ENCODE results near the gene WDFY2. TPM values are rescaled to one million over a fixed set of nuclear protein-coding genes. Genes with fewer than 3 reads are reported as not detected.

The WDFY2 gene
- total and polyA plus RNA-seq, 2 of the 13 experiments (the other 11 are each of a cell fraction or from before 2014, with no cell fraction given), result 22.6 to 27.0 TPM

DNA sequence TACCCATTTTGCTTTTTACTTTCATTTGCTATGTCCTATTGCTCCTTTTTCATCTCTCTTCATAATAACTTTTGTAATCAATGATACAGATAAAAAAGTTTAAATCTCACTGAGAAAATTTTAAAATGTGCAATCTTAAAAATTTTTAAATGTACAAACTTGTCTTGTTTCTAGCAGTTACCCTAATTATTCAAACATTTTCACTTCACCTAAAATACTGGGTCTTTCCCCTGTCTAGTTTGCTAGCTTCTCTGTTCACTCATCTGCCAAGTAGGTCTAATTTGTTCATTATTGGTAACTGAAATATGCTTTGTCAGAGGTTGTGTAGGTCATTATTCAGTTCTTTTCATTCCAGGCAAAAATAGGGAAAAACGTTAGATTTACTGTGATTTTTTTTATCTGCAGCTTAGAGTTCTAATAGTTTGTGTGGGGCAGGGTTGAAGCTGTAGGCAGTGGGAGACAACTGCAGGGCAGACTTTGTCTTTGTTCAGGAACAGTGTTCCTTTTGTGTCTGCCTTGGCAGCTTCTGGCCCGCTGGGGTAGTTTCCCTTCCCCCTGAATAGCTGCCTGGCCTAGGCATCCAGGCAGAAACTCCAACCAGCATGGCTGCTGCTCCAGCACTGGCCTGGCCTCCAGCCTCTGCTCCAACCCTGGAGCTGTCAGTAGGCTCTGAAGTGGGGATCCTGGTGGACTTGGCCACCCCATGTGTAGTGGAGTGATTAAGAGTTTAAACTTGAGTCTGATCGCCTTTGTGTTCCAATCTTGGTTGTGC is 48.5 kb downstream of the WDFY2 start (continued):
- TF ChIP-seq ZFP41 (CRISPR knock-in tag; IDR thresholded peaks at IDR 0.05; ENCODE audit: borderline replicate concordance) (no peak), ZNF776 (CRISPR knock-in tag; IDR thresholded peaks at IDR 0.05) (no peak), HNRNPL (IDR thresholded peaks at IDR 0.05; ENCODE audit: low read depth, low read length) (no peak), ZZZ3 (CRISPR knock-in tag; IDR thresholded peaks at IDR 0.05; ENCODE audit: borderline replicate concordance) (no peak), SIN3A (IDR thresholded peaks at IDR 0.05; ENCODE audit: borderline replicate concordance, low read depth, low read length) (no peak), ZNF232 (CRISPR knock-in tag; IDR thresholded peaks at IDR 0.05; ENCODE audit: borderline replicate concordance) (no peak), ARNTL (CRISPR knock-in tag; IDR thresholded peaks at IDR 0.05) (no peak), ZNF746 (CRISPR knock-in tag; IDR thresholded peaks at IDR 0.05) (no peak), ZSCAN29 (CRISPR knock-in tag; conservative IDR thresholded peaks at IDR 0.05) (no peak), ZNF569 (CRISPR knock-in tag; IDR thresholded peaks at IDR 0.05; ENCODE audit: borderline replicate concordance) (no peak), KDM3A (CRISPR knock-in tag; IDR thresholded peaks at IDR 0.05; ENCODE audit: low read depth) (no peak), ZNF292 (CRISPR knock-in tag; IDR thresholded peaks at IDR 0.05; ENCODE audit: borderline replicate concordance, low read depth) (peak; percentile 84; the same call in 1 of the 2 replicates), ZNF446 (CRISPR knock-in tag; IDR thresholded peaks at IDR 0.05) (no peak), RAD21 (CRISPR knock-in tag; IDR thresholded peaks at IDR 0.05) (0 out of 2 replicates have a peak, but pooled peaks have one; percentile 39), ZFX (CRISPR knock-in tag; IDR thresholded peaks at IDR 0.05; ENCODE audit: low read depth) (peak; percentile 65; the same call in 1 of the 2 replicates)
- TF ChIP-seq, protein P1, sequence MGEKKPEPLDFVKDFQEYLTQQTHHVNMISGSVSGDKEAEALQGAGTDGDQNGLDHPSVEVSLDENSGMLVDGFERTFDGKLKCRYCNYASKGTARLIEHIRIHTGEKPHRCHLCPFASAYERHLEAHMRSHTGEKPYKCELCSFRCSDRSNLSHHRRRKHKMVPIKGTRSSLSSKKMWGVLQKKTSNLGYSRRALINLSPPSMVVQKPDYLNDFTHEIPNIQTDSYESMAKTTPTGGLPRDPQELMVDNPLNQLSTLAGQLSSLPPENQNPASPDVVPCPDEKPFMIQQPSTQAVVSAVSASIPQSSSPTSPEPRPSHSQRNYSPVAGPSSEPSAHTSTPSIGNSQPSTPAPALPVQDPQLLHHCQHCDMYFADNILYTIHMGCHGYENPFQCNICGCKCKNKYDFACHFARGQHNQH (CRISPR knock-in tag; IDR thresholded peaks at IDR 0.05), result peak; percentile 27; the same call in 1 of the 2 replicates
- TF ChIP-seq, protein P2, sequence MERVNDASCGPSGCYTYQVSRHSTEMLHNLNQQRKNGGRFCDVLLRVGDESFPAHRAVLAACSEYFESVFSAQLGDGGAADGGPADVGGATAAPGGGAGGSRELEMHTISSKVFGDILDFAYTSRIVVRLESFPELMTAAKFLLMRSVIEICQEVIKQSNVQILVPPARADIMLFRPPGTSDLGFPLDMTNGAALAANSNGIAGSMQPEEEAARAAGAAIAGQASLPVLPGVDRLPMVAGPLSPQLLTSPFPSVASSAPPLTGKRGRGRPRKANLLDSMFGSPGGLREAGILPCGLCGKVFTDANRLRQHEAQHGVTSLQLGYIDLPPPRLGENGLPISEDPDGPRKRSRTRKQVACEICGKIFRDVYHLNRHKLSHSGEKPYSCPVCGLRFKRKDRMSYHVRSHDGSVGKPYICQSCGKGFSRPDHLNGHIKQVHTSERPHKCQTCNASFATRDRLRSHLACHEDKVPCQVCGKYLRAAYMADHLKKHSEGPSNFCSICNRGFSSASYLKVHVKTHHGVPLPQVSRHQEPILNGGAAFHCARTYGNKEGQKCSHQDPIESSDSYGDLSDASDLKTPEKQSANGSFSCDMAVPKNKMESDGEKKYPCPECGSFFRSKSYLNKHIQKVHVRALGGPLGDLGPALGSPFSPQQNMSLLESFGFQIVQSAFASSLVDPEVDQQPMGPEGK (CRISPR knock-in tag; IDR thresholded peaks at IDR 0.05), result no peak
- TF ChIP-seq, protein P3, sequence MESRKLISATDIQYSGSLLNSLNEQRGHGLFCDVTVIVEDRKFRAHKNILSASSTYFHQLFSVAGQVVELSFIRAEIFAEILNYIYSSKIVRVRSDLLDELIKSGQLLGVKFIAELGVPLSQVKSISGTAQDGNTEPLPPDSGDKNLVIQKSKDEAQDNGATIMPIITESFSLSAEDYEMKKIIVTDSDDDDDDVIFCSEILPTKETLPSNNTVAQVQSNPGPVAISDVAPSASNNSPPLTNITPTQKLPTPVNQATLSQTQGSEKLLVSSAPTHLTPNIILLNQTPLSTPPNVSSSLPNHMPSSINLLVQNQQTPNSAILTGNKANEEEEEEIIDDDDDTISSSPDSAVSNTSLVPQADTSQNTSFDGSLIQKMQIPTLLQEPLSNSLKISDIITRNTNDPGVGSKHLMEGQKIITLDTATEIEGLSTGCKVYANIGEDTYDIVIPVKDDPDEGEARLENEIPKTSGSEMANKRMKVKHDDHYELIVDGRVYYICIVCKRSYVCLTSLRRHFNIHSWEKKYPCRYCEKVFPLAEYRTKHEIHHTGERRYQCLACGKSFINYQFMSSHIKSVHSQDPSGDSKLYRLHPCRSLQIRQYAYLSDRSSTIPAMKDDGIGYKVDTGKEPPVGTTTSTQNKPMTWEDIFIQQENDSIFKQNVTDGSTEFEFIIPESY (CRISPR knock-in tag; IDR thresholded peaks at IDR 0.05), result no peak
- TF ChIP-seq, protein P4, sequence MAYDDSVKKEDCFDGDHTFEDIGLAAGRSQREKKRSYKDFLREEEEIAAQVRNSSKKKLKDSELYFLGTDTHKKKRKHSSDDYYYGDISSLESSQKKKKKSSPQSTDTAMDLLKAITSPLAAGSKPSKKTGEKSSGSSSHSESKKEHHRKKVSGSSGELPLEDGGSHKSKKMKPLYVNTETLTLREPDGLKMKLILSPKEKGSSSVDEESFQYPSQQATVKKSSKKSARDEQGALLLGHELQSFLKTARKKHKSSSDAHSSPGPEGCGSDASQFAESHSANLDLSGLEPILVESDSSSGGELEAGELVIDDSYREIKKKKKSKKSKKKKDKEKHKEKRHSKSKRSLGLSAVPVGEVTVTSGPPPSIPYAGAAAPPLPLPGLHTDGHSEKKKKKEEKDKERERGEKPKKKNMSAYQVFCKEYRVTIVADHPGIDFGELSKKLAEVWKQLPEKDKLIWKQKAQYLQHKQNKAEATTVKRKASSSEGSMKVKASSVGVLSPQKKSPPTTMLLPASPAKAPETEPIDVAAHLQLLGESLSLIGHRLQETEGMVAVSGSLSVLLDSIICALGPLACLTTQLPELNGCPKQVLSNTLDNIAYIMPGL (CRISPR knock-in tag; IDR thresholded peaks at IDR 0.05; ENCODE audit: borderline replicate concordance in 1 of 2, low read depth in 1 of 2), result no peak
- TF ChIP-seq, protein P5, sequence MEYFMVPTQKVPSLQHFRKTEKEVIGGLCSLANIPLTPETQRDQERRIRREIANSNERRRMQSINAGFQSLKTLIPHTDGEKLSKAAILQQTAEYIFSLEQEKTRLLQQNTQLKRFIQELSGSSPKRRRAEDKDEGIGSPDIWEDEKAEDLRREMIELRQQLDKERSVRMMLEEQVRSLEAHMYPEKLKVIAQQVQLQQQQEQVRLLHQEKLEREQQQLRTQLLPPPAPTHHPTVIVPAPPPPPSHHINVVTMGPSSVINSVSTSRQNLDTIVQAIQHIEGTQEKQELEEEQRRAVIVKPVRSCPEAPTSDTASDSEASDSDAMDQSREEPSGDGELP (IDR thresholded peaks at IDR 0.05; ENCODE audit: borderline replicate concordance, low read depth), result no peak

Data from HepG2 (cell line).